Measurements from ENCODE around the gene TTC28.

GRCh38 chr22:28123989-28124766, 555.5 kb downstream of the TTC28 start:
- TF ChIP-seq CTCF (IDR thresholded peaks at IDR 0.05) (no peak), EZH2 (IDR thresholded peaks at IDR 0.05) (no peak), EZH2phosphoT487 (IDR thresholded peaks at IDR 0.05) (no peak)
